ENCODE results near the gene ERI3. TPM values are rescaled to one million over a fixed set of nuclear protein-coding genes. Genes with fewer than 3 reads are reported as not detected.

The ERI3 gene
- total and polyA plus RNA-seq, 9 of the 15 experiments (the other 6 are each of a cell fraction or from before 2014, with no cell fraction given), result 47.8 to 93.4 (median 67.2) TPM

DNA sequence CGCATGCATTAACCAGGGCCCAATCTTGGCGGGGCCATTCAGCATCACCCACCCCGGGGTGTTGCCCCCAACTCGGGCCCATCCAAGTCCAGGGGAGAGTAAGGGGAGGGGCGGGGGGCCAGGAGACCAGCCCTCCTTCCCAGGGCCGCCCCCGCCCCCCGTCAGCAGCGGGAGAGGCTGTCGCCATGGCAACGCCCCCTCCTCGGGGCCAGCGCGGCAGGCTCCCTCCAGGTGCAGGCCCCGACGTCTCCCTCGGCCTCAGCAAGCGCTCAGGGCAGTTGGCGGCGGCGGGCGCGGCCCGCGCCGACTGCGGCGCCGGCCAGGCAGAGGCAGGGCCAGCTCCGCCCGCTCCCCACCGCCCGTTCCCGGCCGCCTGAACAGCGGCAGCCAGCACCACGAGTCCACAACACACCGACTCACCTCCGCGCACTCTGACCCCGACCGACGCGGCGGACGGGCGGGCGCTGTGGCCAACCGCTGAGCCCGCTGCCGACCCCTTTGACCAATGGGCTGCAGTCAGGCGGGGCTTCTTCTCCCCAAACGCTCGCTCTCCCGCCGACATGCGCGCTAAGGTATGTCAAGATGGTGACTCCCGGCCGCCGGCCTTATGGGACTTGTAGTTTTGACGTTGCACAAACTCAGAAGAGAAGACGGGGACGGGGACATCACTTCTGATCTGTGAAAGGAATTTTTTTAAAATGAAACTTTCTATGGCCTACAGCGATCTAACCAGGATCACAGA, at the start of gene ERI3 (continued):
- TF ChIP-seq ZNF512 (tag; IDR thresholded peaks at IDR 0.05) (no peak), PHF20 (IDR thresholded peaks at IDR 0.05; ENCODE audit: partially characterized antibody) (no peak), MXI1 (IDR thresholded peaks at IDR 0.05; ENCODE audit: low read depth, low read length) (no peak; the same call in 1 of the 2 replicates), HDGF (IDR thresholded peaks at IDR 0.05) (no peak), ZNF695 (CRISPR knock-in tag; IDR thresholded peaks at IDR 0.05) (no peak), SNAPC5 (CRISPR knock-in tag; IDR thresholded peaks at IDR 0.05) (no peak), MEIS2 (IDR thresholded peaks at IDR 0.05; ENCODE audit: partially characterized antibody) (peak; percentile 73), RFX1 (IDR thresholded peaks at IDR 0.05) (peak; percentile 93), ZNF263 (CRISPR knock-in tag; IDR thresholded peaks at IDR 0.05; ENCODE audit: borderline replicate concordance) (peak; percentile 24; the same call in 1 of the 2 replicates), AFF1 (IDR thresholded peaks at IDR 0.05; ENCODE audit: low read depth in 1 of 2, partially characterized antibody in 2 of 2) (peak in 1 of 2 experiments; percentile 85), ZC3H4 (CRISPR knock-in tag; IDR thresholded peaks at IDR 0.05; ENCODE audit: borderline replicate concordance) (0 out of 2 replicates have a peak, but pooled peaks have one; percentile 70), BMI1 (IDR thresholded peaks at IDR 0.05; ENCODE audit: low read length) (peak; percentile 48), GATAD2B (IDR thresholded peaks at IDR 0.05; ENCODE audit: borderline replicate concordance) (peak; percentile 86), ZNF655 (CRISPR knock-in tag; IDR thresholded peaks at IDR 0.05) (no peak), BCLAF1 (IDR thresholded peaks at IDR 0.05; ENCODE audit: borderline replicate concordance in 1 of 2, control insufficient read depth in 1 of 2, low read depth in 2 of 2, low read length in 1 of 2) (no peak)
- TF ChIP-seq, protein P1, sequence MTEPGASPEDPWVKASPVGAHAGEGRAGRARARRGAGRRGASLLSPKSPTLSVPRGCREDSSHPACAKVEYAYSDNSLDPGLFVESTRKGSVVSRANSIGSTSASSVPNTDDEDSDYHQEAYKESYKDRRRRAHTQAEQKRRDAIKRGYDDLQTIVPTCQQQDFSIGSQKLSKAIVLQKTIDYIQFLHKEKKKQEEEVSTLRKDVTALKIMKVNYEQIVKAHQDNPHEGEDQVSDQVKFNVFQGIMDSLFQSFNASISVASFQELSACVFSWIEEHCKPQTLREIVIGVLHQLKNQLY (CRISPR knock-in tag; conservative IDR thresholded peaks at IDR 0.05), result no peak
